Right atrium auricular region (tissue), 2 donors: ENCODE results near the gene CARMIL3. TPM values are rescaled to one million over a fixed set of nuclear protein-coding genes. Genes with fewer than 3 reads are reported as not detected.

ENCODE experiments used
- DNase-seq: peaks from one replicate; pipeline ENCODE4 v3.0.0-alpha.2; 2019; ENCODE audit warnings: low spot score
- H3K27ac ChIP-seq, 2 donors: fragments of 200-600 bp; sonication (generic); 1 replicate in 1 of 2; 2 replicates in 1 of 2; pipeline ENCODE4 v1.5.1; 2016 to 2019
- H3K27me3 ChIP-seq, 2 donors: fragments of 200-600 bp; sonication (generic); one replicate each; pipeline versions ENCODE4 v1.5.1 to v1.6.0; 2017 to 2019
- H3K36me3 ChIP-seq: fragments of 200-600 bp; sonication (generic); one replicate; pipeline ENCODE4 v1.5.1; 2016
- H3K4me1 ChIP-seq, 2 donors: fragments of 200-600 bp; sonication (generic); one replicate each; pipeline versions ENCODE4 v1.5.1 to v1.6.0; 2017 to 2019
- H3K4me3 ChIP-seq, 2 donors: fragments of 200-600 bp; sonication (generic); 1 replicate in 1 of 2; 2 replicates in 1 of 2; pipeline ENCODE4 v1.5.1; 2017 to 2019; ENCODE audit warnings: mild to moderate bottlenecking in 1 of 2, moderate library complexity in 1 of 2
- H3K9me3 ChIP-seq, 2 donors: fragments of 200-600 bp; sonication (generic); one replicate each; pipeline ENCODE4 v1.5.1; 2019
- CTCF ChIP-seq, 2 donors: fragments of 200-600 bp; sonication (generic); IDR thresholded peaks; one replicate each; pipeline ENCODE4 v1.5.1; 2019; ENCODE audit warnings: antibody characterized with exemption in 2 of 2
- total RNA-seq, 2 donors: library from RNA; depleted of rRNA; stranded (reverse); fragments of >200 nt; gene quantifications; one replicate each; pipeline ENCODE4 v1.1.0, GENCODE V29; 2016

CARMIL3 gene
- total RNA-seq, 2 donors from 2014 or later = not detected

- no peaks in the 10 kb centered on the region for H3K9me3 ChIP-seq
- H3K4me3 ChIP-seq = no peak overlapping the region
- DNase-seq = no peak
- H3K36me3 ChIP-seq = no peaks in the 10 kb centered on the region
- no peaks in the 10 kb centered on the region for H3K4me1 ChIP-seq
- no peak for TF ChIP-seq CTCF (IDR thresholded peaks at IDR 0.05)
- no peak overlapping the region for H3K27ac ChIP-seq
- H3K27me3 ChIP-seq = no peaks in the 10 kb centered on the region
Observed at GRCh38 chr14:24087004-24087403, 35.2 kb downstream of the CARMIL3 start.

GRCh38 chr14:24088095-24088494, 36.3 kb downstream of the CARMIL3 start:
- Histone ChIP-seq H3K4me1 (peaks cover 0 to 1% of the 10 kb centered on the region in 2 donors), H3K4me3 (no peak overlapping the region), H3K9me3 (no peaks in the 10 kb centered on the region), H3K36me3 (no peaks in the 10 kb centered on the region), H3K27me3 (no peaks in the 10 kb centered on the region), H3K27ac (no peak overlapping the region)
- DNase-seq = no peak
- TF ChIP-seq CTCF (IDR thresholded peaks at IDR 0.05) = no peak

- H3K36me3 ChIP-seq = no peaks in the 10 kb centered on the region
- peaks cover 0 to 13% of the 10 kb centered on the region in 2 donors for H3K4me1 ChIP-seq
- H3K4me3 ChIP-seq = no peak overlapping the region
- no peaks in the 10 kb centered on the region for H3K9me3 ChIP-seq
- no peak for TF ChIP-seq CTCF (IDR thresholded peaks at IDR 0.05)
- DNase-seq = no peak
- H3K27me3 ChIP-seq = no peaks in the 10 kb centered on the region
- no peak overlapping the region for H3K27ac ChIP-seq
Observed at GRCh38 chr14:24089890-24090289, 38.1 kb downstream of the CARMIL3 start.

- H3K9me3 ChIP-seq = no peaks in the 10 kb centered on the region
- no peak overlapping the region for H3K27ac ChIP-seq
- no peak overlapping the region for H3K4me3 ChIP-seq
- TF ChIP-seq CTCF (IDR thresholded peaks at IDR 0.05) = no peak
- no peak for DNase-seq
- peaks cover 0 to 22% of the 10 kb centered on the region in 2 donors for H3K4me1 ChIP-seq
- H3K27me3 ChIP-seq = no peaks in the 10 kb centered on the region
- no peaks in the 10 kb centered on the region for H3K36me3 ChIP-seq
Observed at GRCh38 chr14:24092110-24092504, 40.3 kb downstream of the CARMIL3 start.

GRCh38 chr14:24092505-24093206, 40.8 kb downstream of the CARMIL3 start:
- H3K4me3 ChIP-seq = no peak overlapping the region
- no peaks in the 10 kb centered on the region for H3K9me3 ChIP-seq
- peak overlapping the region in 1 of 2 donors; percentile 95 for H3K27ac ChIP-seq
- no peaks in the 10 kb centered on the region for H3K27me3 ChIP-seq
- no peak for DNase-seq
- peaks cover 0 to 22% of the 10 kb centered on the region in 2 donors for H3K4me1 ChIP-seq
- no peak for TF ChIP-seq CTCF (IDR thresholded peaks at IDR 0.05)
- no peaks in the 10 kb centered on the region for H3K36me3 ChIP-seq
